ENCODE results near the gene ACBD4. TPM values are rescaled to one million over a fixed set of nuclear protein-coding genes. Genes with fewer than 3 reads are reported as not detected.
A peak's percentile ranks its signal among the peaks of the same experiment; 100 is the strongest.

The ACBD4 gene
- total and polyA plus RNA-seq, 2 of the 13 experiments (the other 11 are each of a cell fraction or from before 2014, with no cell fraction given): 16.1 to 26.9 TPM

GRCh38 chr17:45172541-45173286 is 37.2 kb downstream of the ACBD4 start (continued):
- TF ChIP-seq ZNF24 (IDR thresholded peaks at IDR 0.05) (no peak), ZNF558 (CRISPR knock-in tag; IDR thresholded peaks at IDR 0.05; ENCODE audit: borderline replicate concordance) (no peak), ZFY (CRISPR knock-in tag; IDR thresholded peaks at IDR 0.05) (peak; percentile 59), GATAD2A (CRISPR knock-in tag; IDR thresholded peaks at IDR 0.05) (peak; percentile 82), ZNF549 (CRISPR knock-in tag; IDR thresholded peaks at IDR 0.05) (no peak), MXD4 (CRISPR knock-in tag; IDR thresholded peaks at IDR 0.05) (peak; percentile 70), ZNF264 (CRISPR knock-in tag; IDR thresholded peaks at IDR 0.05) (no peak), GATA4 (IDR thresholded peaks at IDR 0.05; ENCODE audit: borderline replicate concordance, low read depth) (no peak), MNT (IDR thresholded peaks at IDR 0.05) (peak; percentile 6; the same call in 1 of the 2 replicates), AFF4 (CRISPR knock-in tag; IDR thresholded peaks at IDR 0.05) (no peak), GMEB1 (CRISPR knock-in tag; IDR thresholded peaks at IDR 0.05; ENCODE audit: borderline replicate concordance) (no peak), ZNF580 (CRISPR knock-in tag; IDR thresholded peaks at IDR 0.05; ENCODE audit: borderline replicate concordance, low read depth) (peak; percentile 97), HIC2 (CRISPR knock-in tag; IDR thresholded peaks at IDR 0.05; ENCODE audit: low read depth) (peak; percentile 98), ZNF792 (CRISPR knock-in tag; IDR thresholded peaks at IDR 0.05) (peak; percentile 82), CC2D1A (CRISPR knock-in tag; IDR thresholded peaks at IDR 0.05) (no peak), ZNF484 (CRISPR knock-in tag; IDR thresholded peaks at IDR 0.05; ENCODE audit: borderline replicate concordance, low read depth) (no peak), EP300 (IDR thresholded peaks at IDR 0.05; ENCODE audit: low read depth in 2 of 2, low read length in 2 of 2) (peak; percentile 47 to 74; a peak in 2 of 4 replicates), EP300 (CRISPR knock-in tag; IDR thresholded peaks at IDR 0.05; ENCODE audit: borderline replicate concordance) (peak; percentile 85), ZNF136 (CRISPR knock-in tag; IDR thresholded peaks at IDR 0.05; ENCODE audit: low read depth) (no peak), RBAK (CRISPR knock-in tag; IDR thresholded peaks at IDR 0.05) (no peak), RFX3 (CRISPR knock-in tag; IDR thresholded peaks at IDR 0.05) (no peak), ZMAT3 (CRISPR knock-in tag; conservative IDR thresholded peaks at IDR 0.05) (no peak; the same call in 1 of the 2 replicates)
